ENCODE results near the gene NTHL1. TPM values are rescaled to one million over a fixed set of nuclear protein-coding genes. Genes with fewer than 3 reads are reported as not detected.

NTHL1 gene
- 10 to 100 TPM; 20.0 to 45.3 TPM for total RNA-seq

GRCh38 chr16:2047330-2048115 is at the start of gene NTHL1, which contains the start of gene TSC2:
Gene NTHL1 (minus strand): TSS chr16:2047834. CDS start chr16:2047823, 11 bp downstream.
Gene TSC2 (plus strand): TSS chr16:2047985. CDS start chr16:2048616, 631 bp downstream.

DNA sequence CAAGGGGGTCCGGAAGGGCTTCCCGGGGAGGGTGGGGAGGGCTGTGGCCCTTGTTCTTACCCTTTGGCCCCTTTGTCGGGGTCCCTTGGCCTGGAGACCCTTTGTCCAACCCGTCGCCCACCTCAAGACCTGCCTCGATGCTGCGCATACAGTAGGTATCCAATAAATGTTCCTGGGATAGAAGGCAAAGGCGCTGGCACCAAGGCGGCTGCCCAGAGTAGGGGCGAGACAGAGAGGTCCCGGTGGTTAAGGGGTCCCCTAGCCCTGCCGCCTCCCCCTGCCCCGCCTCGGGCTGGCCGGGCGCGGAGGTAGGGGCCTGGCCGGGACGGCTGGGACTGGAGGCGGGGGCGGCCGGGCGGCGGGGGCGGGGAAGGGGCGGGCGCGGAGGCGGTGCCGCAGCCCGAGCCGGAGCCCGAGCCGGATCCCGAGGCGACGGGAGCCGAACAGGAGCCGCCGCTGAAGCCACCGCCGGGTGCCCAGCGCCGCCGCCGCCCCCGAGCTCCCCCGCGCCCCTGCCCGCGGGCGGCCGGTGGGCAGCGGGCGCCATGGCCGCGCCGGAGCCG is 21.1 kb downstream of the NTHL1 start, which contains the start of gene NHERF2:
Gene NHERF2 (plus strand): TSS at position 442 of the 563 bp plus-strand sequence. CDS start 104 bp downstream, at position 546.

GRCh38 chr16:2019518-2019920 is 28.1 kb downstream of the NTHL1 start, which contains the start of gene NPW:
Gene NPW (plus strand): TSS chr16:2019785.

GRCh38 chr16:2009791-2010510 is 37.7 kb downstream of the NTHL1 start, which contains the start of gene ZNF598:
Gene ZNF598 (minus strand): TSS chr16:2009821.

Small RNAs within 50 kb of the gene (small RNA-seq; reads per million reads assigned to genes)
- gene MIR1225 (0 reads per million in 2 donors), gene RN7SL219P (0 reads per million in 2 donors)

Other genes starting within 250 kb of the NTHL1 start
- gene HAGH, start 221.0 kb downstream of the NTHL1 start, total RNA-seq, result 10 to 100 TPM; 46.6 to 61.9 TPM
- 100 to 1,000 TPM; 114 to 119 TPM for gene FAHD1, start 220.6 kb downstream of the NTHL1 start, total RNA-seq
- 1 to 10 TPM in 1 of 2 donors, under 1 TPM in 1; under 0.01 to 1.3 TPM for gene MEIOB, start 175.7 kb downstream of the NTHL1 start, total RNA-seq
- not detected for gene HS3ST6, start 129.4 kb downstream of the NTHL1 start, total RNA-seq
- gene MSRB1, start 104.6 kb downstream of the NTHL1 start, total RNA-seq, result 10 to 100 TPM; 11.4 to 16.0 TPM
- not detected for gene RPL3L, start 93.1 kb downstream of the NTHL1 start, total RNA-seq
- 100 to 1,000 TPM; 131 to 144 TPM for gene NDUFB10, start 88.3 kb downstream of the NTHL1 start, total RNA-seq
- 1,000 to 10,000 TPM in 1 of 2 donors, 100 to 1,000 TPM in 1; 727 to 1,558 TPM for gene RPS2, start 83.0 kb downstream of the NTHL1 start, total RNA-seq
- not detected for gene RNF151, start 81.0 kb downstream of the NTHL1 start, total RNA-seq
- 10 to 100 TPM; 27.5 to 45.0 TPM for gene TBL3, start 75.8 kb downstream of the NTHL1 start, total RNA-seq
- under 1 TPM in 1 of 2 donors, not detected in 1; 0.34 TPM for gene NOXO1, start 66.4 kb downstream of the NTHL1 start, total RNA-seq
- 10 to 100 TPM in 1 of 2 donors, 1 to 10 TPM in 1; 9.6 to 13.3 TPM for gene GFER, start 63.6 kb downstream of the NTHL1 start, total RNA-seq
- under 1 TPM in 1 of 2 donors, not detected in 1; 0.69 TPM for gene SYNGR3, start 57.9 kb downstream of the NTHL1 start, total RNA-seq
- 10 to 100 TPM; 26.6 to 29.6 TPM for gene ZNF598, start 38.0 kb downstream of the NTHL1 start, total RNA-seq
- gene NPW, start 28.0 kb downstream of the NTHL1 start, total RNA-seq, result under 1 TPM in 1 of 2 donors, not detected in 1; 0.33 TPM
- gene NHERF2, start 20.9 kb downstream of the NTHL1 start, total RNA-seq, result 1 to 10 TPM; 4.1 to 9.7 TPM
- gene TSC2, start 151 bp upstream of the NTHL1 start, total RNA-seq, result 10 to 100 TPM; 35.6 to 41.6 TPM
- gene PKD1, start 88.1 kb upstream of the NTHL1 start, total RNA-seq, result 10 to 100 TPM; 82.6 to 94.6 TPM
- under 1 TPM; 0.33 to 0.69 TPM for gene RAB26, start 100.8 kb upstream of the NTHL1 start, total RNA-seq
- 10 to 100 TPM; 44.4 to 53.9 TPM for gene TRAF7, start 107.9 kb upstream of the NTHL1 start, total RNA-seq
- gene CASKIN1, start 148.8 kb upstream of the NTHL1 start, total RNA-seq, result 1 to 10 TPM in 1 of 2 donors, under 1 TPM in 1; 0.34 to 1.7 TPM
- 10 to 100 TPM; 28.6 to 47.6 TPM for gene MLST8, start 157.6 kb upstream of the NTHL1 start, total RNA-seq
- gene BRICD5, start 163.0 kb upstream of the NTHL1 start, total RNA-seq, result 1 to 10 TPM; 1.3 to 2.1 TPM
- gene PGP, start 167.0 kb upstream of the NTHL1 start, total RNA-seq, result 10 to 100 TPM; 28.9 to 40.6 TPM
- 10 to 100 TPM; 23.4 to 29.6 TPM for gene E4F1, start 175.8 kb upstream of the NTHL1 start, total RNA-seq
- gene DNASE1L2, start 188.6 kb upstream of the NTHL1 start, total RNA-seq, result under 1 TPM; under 0.01 to 0.69 TPM
- 10 to 100 TPM; 23.4 to 27.3 TPM for gene ECI1, start 203.8 kb upstream of the NTHL1 start, total RNA-seq
- 100 to 1,000 TPM in 1 of 2 donors, 10 to 100 TPM in 1; 96.0 to 155 TPM for gene RNPS1, start 220.3 kb upstream of the NTHL1 start, total RNA-seq